Mesothelial cell of epicardium (in vitro differentiated cells): ENCODE measurements around the gene GATAD2B. TPM values are rescaled to one million over a fixed set of nuclear protein-coding genes. Genes with fewer than 3 reads are reported as not detected.

ENCODE experiments used
- DNase-seq, 2 experiments: peaks; one replicate each; pipeline ENCODE4 v3.0.0; 2021; ENCODE audit warnings: low spot score in 2 of 2; ENCODE audit not compliant: unreplicated experiment in 2 of 2
- H3K27ac Mint-ChIP-seq: 2 replicates; pipeline ENCODE4 v1.8.0; 2021; ENCODE audit warnings: mixed read lengths
- H3K27me3 Mint-ChIP-seq: 2 replicates; pipeline ENCODE4 v1.8.0; 2021; ENCODE audit warnings: low read depth, mixed read lengths
- H3K36me3 Mint-ChIP-seq: 2 replicates; pipeline ENCODE4 v1.8.0; 2021; ENCODE audit warnings: mixed read lengths
- H3K4me1 Mint-ChIP-seq: 2 replicates; pipeline ENCODE4 v1.8.0; 2021; ENCODE audit warnings: mixed read lengths
- H3K4me3 Mint-ChIP-seq: 2 replicates; pipeline ENCODE4 v1.8.0; 2021; ENCODE audit warnings: mild to moderate bottlenecking, moderate library complexity, mixed read lengths
- H3K9me3 Mint-ChIP-seq: 2 replicates; pipeline ENCODE4 v1.8.0; 2021; ENCODE audit warnings: mixed read lengths
- CTCF ChIP-seq: fragments of 200-600 bp; sonication (generic); IDR thresholded peaks from one replicate; pipeline ENCODE4 v1.5.0; 2021; ENCODE audit warnings: antibody characterized with exemption; ENCODE audit not compliant: unreplicated experiment
- microRNA-seq: library from miRNA; unstranded; fragments of <30 nt; microRNA quantifications from one replicate; pipeline ENCODE4 v1.2.0, GENCODE V29; 2021; ENCODE audit warnings: inconsistent platforms, mixed read lengths
- total RNA-seq: library from RNA; stranded (reverse); gene quantifications from 3 replicates; pipeline ENCODE4 v1.2.1, GENCODE V29; 2021

GATAD2B gene
- total RNA-seq, 1 donor from 2014 or later: 77.3 TPM

GRCh38 chr1:153763365-153764225 lies 159.2 kb downstream of the GATAD2B start:
- H3K27ac Mint-ChIP-seq: no peak overlapping the region
- H3K27me3 Mint-ChIP-seq: no peaks in the 10 kb centered on the region
- no peaks in the 10 kb centered on the region for H3K9me3 Mint-ChIP-seq
- no peak overlapping the region for H3K4me3 Mint-ChIP-seq
- no peak for DNase-seq
- peaks cover 42% of the 10 kb centered on the region for H3K36me3 Mint-ChIP-seq
- no peaks in the 10 kb centered on the region for H3K4me1 Mint-ChIP-seq
- no peak for TF ChIP-seq CTCF

- no peak overlapping the region for H3K4me3 Mint-ChIP-seq
- H3K27me3 Mint-ChIP-seq: no peaks in the 10 kb centered on the region
- H3K27ac Mint-ChIP-seq: no peak overlapping the region
- no peak for TF ChIP-seq CTCF
- peaks cover 42% of the 10 kb centered on the region for H3K36me3 Mint-ChIP-seq
- H3K4me1 Mint-ChIP-seq: no peaks in the 10 kb centered on the region
- no peak for DNase-seq
- no peaks in the 10 kb centered on the region for H3K9me3 Mint-ChIP-seq
Observed at GRCh38 chr1:153760440-153760839, 162.3 kb downstream of the GATAD2B start.

Small RNAs within 50 kb of the gene (microRNA-seq; reads per million reads assigned to microRNA genes)
- 1.5 reads per million for gene MIR6737

Other genes starting within 250 kb of the GATAD2B start
- 5.8 to 6.6 TPM (median 5.9 TPM) in 3 replicates for gene NPR1, start 244.3 kb downstream of the GATAD2B start, total RNA-seq
- gene INTS3, start 194.9 kb downstream of the GATAD2B start, total RNA-seq: 117 to 120 TPM (median 117 TPM) in 3 replicates
- 28.5 to 32.1 TPM (median 29.7 TPM) in 3 replicates for gene SLC27A3, start 147.6 kb downstream of the GATAD2B start, total RNA-seq
- 57.3 to 63.1 TPM (median 58.0 TPM) in 3 replicates for gene DENND4B, start 23.7 kb upstream of the GATAD2B start, total RNA-seq
- gene CRTC2, start 35.6 kb upstream of the GATAD2B start, total RNA-seq: 45.5 to 47.1 TPM (median 45.9 TPM) in 3 replicates
- gene SLC39A1, start 40.6 kb upstream of the GATAD2B start, total RNA-seq: 73.3 to 76.3 TPM (median 73.9 TPM) in 3 replicates
- gene CREB3L4, start 44.9 kb upstream of the GATAD2B start, total RNA-seq: 29.9 to 33.1 TPM (median 31.1 TPM) in 3 replicates
- gene JTB, start 54.7 kb upstream of the GATAD2B start, total RNA-seq: 67.6 to 74.1 TPM (median 72.1 TPM) in 3 replicates
- 87.7 to 92.0 TPM (median 90.2 TPM) in 3 replicates for gene RAB13, start 63.4 kb upstream of the GATAD2B start, total RNA-seq
- 2,145 to 2,266 TPM (median 2,211 TPM) in 3 replicates for gene RPS27, start 67.8 kb upstream of the GATAD2B start, total RNA-seq
- 0.04 to 0.07 TPM (median 0.07 TPM) in 3 replicates for gene NUP210L, start 232.1 kb upstream of the GATAD2B start, total RNA-seq